HS-5 (cell line): ENCODE data around the gene PARD3.
"Not testable (repeated sequence)": the region's sequence is repeated elsewhere in the genome, so short reads cannot be mapped to it uniquely, and the experiment has no call there.

ENCODE experiments used
- DNase-seq: peaks from one replicate; pipeline ENCODE4 v3.0.0-alpha.2; 2012; ENCODE audit warnings: low read depth

Gene PARD3

DNA sequence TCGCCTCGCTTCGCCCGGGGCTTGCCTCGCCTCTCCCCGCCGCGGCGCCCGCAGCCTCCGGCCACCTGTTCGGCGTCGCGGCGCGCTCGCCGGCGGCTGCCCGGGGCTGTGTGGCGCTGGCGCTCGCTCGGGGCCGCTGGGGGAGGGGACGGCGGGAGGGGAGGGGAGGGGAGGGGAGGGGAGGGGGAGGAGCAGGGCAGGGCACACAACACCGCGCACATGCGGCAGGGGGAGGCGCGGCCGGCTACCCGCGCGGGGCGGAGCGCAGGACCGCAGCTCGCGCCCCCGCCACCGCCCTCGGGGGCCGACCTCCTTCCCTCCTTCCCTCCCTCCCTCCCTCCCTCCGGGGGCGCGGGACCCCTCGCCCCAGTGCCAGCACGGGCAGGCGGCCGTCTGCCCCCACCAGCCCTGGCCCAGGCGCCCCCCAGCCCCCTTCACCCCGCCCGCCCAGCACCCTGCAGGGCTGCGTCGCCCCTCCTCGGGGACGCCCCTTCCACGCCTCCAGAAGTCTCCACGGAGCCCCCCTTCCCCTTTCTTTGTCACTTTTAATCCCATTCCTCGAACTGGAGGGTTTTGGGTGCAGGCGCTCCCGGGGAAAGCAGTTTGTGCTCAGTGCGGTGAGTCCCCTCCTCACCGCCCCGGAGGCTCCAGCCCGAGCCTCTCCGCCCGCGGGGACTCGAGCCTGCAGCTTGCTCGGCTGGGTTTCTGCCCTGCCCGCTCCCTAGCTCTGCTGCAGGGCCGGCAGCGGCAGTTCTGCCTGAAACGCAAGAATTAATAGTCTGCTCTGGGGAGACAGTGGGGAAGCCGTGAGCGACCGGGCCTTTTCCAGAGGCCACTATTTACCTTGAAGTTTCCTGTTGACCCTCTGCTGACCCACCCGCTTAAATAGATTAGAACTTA, at the start of gene PARD3:
Gene PARD3 (minus strand): TSS at position 112 of the 900 bp plus-strand sequence. CDS start 301 bp downstream, outside the sequence.
- no peak for DNase-seq

- no peak for DNase-seq
These were observed 49.3 kb upstream of the PARD3 start for GRCh38 chr10:34864149-34865067.

GRCh38 chr10:34862892-34863291, 47.8 kb upstream of the PARD3 start:
- no peak for DNase-seq

GRCh38 chr10:34861293-34862021, 46.4 kb upstream of the PARD3 start:
- DNase-seq, result no peak

DNA sequence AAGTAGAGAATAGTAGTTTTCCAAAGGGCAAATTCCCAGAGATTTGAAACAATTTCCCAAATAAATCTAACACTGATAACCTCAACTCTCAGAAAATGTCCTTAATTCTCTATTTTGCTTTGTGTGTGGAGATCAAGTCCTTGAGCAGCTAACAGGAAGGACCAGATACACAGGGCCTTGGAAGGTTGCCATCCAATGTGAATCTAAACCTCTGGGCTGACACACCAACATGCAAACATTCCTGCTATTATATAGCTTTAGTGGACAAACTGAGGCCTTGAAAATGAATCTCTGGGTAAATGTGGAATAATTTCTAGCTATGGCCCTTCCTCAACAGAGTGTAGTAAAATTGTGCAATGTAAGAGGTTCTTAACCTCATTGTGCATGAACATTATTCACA, 44.1 kb upstream of the PARD3 start:
- no peak for DNase-seq

- no peak for DNase-seq
These were observed 42.9 kb upstream of the PARD3 start for GRCh38 chr10:34858003-34858402.

DNA sequence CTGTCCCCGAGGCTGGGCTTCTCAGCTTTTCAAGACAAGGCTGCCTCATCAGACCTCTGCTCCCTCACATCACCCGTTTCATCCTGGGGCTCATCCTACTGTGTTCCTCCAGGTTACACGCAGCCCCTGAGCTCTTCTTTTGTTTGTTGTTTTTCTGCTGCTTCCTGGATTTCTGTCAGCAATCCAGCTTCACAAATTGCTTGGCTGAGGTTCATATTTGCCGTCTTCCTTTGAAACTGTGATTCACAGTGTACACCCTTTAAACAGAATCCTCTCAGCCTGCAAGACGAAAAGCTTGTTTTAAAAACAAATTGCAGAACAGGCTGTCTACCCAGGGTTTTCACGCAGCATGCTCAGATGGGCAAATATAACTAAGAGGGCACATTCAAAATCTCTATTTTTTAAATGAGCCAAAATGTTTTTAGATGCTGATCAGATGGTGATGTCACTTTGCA, 39.1 kb upstream of the PARD3 start:
- DNase-seq, result no peak

DNA sequence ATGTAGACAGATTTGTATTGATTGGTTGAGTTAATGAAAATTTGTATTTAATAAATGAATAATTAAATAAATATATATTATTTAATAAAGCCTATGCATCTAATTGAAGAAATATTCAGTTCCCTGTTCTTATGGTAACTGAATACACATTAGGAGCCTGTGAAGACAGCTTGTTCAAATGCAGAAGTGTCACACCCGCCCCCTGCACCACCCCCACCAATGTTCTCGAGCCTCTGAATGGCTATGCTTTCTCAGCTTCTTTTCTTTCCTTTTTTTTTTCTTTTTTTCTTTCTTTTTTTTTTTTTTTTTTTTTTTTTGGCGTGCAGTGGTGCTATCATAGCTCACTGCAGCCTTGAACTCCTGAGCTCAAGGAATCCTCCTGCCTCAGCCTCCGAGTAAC, 38.3 kb upstream of the PARD3 start:
- DNase-seq, result no peak

GRCh38 chr10:34850558-34850957, 35.5 kb upstream of the PARD3 start:
- DNase-seq, result no peak

DNA sequence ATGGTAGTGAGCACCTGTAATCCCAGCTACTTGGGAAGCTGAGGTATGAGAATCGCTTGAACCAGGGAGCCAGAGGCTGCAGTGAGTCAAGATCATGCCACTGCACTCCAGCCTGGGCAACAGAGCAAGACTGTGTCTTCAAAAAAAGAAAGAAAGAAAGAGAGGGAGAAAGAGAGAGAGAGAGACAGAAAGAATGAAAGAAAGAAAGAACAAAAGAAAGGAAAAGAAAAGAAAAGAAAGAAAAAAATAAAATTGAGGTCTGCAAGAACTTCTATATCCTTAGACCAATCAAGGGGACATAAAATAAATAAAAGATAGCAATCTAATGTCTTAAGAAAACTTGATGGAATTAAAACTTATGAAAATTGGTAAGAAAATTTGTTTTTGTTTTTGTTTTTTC, 34.9 kb upstream of the PARD3 start:
- no peak for DNase-seq

GRCh38 chr10:34845070-34845469, 30.0 kb upstream of the PARD3 start:
- no peak for DNase-seq

- DNase-seq, result no peak
These were observed 29.4 kb upstream of the PARD3 start for GRCh38 chr10:34844448-34844847.

DNA sequence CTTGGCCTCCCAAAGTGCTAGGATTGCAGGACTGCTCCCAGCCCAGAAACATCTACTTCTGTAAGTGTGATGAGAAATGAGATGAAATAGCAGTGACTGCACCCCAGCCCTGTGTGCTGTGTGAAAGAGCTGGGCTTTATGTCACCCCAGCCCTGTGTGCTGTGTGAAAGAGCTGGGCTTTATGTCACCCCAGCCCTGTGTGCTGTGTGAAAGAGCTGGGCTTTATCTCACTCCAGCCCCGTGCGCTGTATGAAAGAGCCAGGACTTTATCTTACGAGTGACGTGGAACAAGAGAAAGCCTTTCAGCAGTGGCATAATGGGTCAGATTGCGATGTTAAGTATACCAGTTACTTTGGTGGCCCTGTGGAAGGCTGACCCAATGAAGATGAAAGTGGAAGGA, 28.4 kb upstream of the PARD3 start:
- DNase-seq, result not testable (repeated sequence)

DNA sequence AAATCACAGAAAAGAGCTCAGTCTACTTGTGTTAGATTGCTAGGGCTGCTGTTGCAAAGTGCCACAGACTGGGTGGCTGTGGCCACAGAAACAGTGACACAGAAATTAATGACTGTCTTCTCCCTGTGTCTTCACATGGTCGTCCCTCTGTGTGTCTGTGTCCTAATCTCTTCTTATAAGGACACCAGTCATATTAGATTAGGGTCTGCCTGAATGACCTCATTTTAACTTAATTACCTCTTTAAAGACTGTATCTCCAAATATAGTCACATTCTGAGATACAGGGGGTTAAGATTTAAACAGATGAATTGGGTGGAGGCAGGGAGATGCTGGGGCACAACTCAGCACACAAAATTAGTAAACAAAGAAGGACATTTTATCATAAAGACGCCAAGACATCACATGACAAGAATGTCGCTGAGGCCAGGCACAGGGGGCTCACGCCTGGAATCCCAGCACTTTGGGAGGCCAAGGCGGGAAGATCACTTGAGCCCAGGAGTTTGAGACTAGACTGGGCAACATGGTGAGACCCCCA, 23.3 kb upstream of the PARD3 start:
- no peak for DNase-seq

DNA sequence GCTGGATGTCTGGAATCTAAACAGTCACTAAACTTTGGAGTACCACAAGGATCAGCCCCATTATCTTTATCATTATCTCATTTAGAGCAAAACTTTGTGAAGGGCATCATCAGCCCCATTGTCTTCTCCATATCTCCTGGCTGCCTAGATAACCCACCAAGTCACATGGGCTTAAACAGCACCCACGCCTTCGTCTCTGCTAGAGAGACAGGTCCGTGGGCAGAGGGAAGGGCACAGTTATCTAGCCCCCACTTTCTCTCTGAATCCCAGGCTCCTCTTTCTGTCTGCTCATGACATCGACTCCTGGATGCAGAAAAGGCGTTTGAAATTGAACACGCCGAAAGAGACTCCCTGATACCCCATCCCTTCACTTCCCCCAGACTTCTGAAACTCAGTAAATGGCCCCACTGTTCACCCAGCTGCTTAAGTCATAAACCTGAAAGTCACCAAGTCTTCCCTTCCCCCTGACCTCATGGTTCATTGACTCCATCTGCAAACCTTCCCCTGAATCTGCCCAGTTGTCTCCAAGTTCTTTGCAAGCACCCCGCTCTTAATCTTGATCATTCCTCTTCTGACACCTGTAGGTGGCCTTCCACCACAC, 20.9 kb upstream of the PARD3 start:
- DNase-seq, result no peak

DNA sequence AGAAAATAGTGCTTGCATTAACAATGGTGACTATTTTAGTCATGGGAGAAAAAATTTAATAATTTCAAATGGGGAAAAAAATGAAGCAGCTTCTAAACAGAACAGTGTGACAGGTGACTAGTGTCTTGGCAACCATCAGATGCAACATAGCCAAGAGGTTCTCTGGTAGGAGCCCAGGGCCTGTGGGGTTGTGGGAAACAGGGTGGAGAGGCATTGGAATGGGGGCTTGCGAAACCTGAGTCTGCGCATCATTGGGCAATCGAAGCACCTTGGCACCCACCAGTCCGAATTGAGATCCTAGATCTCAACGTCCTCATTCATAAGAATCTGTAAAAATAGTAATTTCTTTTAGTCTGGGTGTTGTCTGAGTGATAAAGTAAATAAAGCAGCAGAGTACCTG, 19.2 kb upstream of the PARD3 start:
- no peak for DNase-seq

GRCh38 chr10:34830217-34830822, 15.2 kb upstream of the PARD3 start:
- no peak for DNase-seq

- no peak for DNase-seq
These were observed 12.0 kb upstream of the PARD3 start for GRCh38 chr10:34826857-34827766.

GRCh38 chr10:34826221-34826620, 11.1 kb upstream of the PARD3 start:
- no peak for DNase-seq

- DNase-seq, result no peak
These were observed 10.3 kb upstream of the PARD3 start for GRCh38 chr10:34825414-34825813.
